ENCODE measurements around the gene THADA.

THADA gene

GRCh38 chr2:43414033-43414432, 181.8 kb downstream of the THADA start:
- no peak for DNase-seq (ENCODE audit: low read depth)

GRCh38 chr2:43412114-43412753, 183.6 kb downstream of the THADA start:
- peak; percentile 58 for DNase-seq (ENCODE audit: low read depth)

GRCh38 chr2:43410055-43410604, 185.7 kb downstream of the THADA start:
- no peak for DNase-seq (ENCODE audit: low read depth)

GRCh38 chr2:43408407-43409160, 187.3 kb downstream of the THADA start:
- DNase-seq (ENCODE audit: low read depth): no peak

- DNase-seq (ENCODE audit: low read depth): peak; percentile 71
Observed at GRCh38 chr2:43407935-43408334, 187.9 kb downstream of the THADA start.

GRCh38 chr2:43406651-43407279, 189.1 kb downstream of the THADA start:
- DNase-seq (ENCODE audit: low read depth): no peak

GRCh38 chr2:43405829-43406228, 190.0 kb downstream of the THADA start:
- peak; percentile 25 for DNase-seq (ENCODE audit: low read depth)

- DNase-seq (ENCODE audit: low read depth): no peak
Observed at GRCh38 chr2:43402452-43402937, 193.3 kb downstream of the THADA start.

- DNase-seq (ENCODE audit: low read depth): no peak
Observed at GRCh38 chr2:43402002-43402401, 193.8 kb downstream of the THADA start.

- DNase-seq (ENCODE audit: low read depth): peak; percentile 17
Observed at GRCh38 chr2:43400508-43400907, 195.3 kb downstream of the THADA start.

- DNase-seq (ENCODE audit: low read depth): peak; percentile 83
Observed at GRCh38 chr2:43399515-43400264, 196.1 kb downstream of the THADA start.

- DNase-seq (ENCODE audit: low read depth): no peak
Observed at GRCh38 chr2:43399098-43399497, 196.7 kb downstream of the THADA start.

GRCh38 chr2:43397821-43398220, 198.0 kb downstream of the THADA start:
- DNase-seq (ENCODE audit: low read depth): no peak

GRCh38 chr2:43397411-43397810, 198.4 kb downstream of the THADA start:
- DNase-seq (ENCODE audit: low read depth): no peak

GRCh38 chr2:43396344-43396743, 199.5 kb downstream of the THADA start:
- DNase-seq (ENCODE audit: low read depth): peak; percentile 51

- no peak for DNase-seq (ENCODE audit: low read depth)
Observed at GRCh38 chr2:43393918-43394317, 201.9 kb downstream of the THADA start.

GRCh38 chr2:43391878-43392215, 204.0 kb downstream of the THADA start:
- DNase-seq (ENCODE audit: low read depth): peak; percentile 33

GRCh38 chr2:43391201-43391877, 204.5 kb downstream of the THADA start:
- no peak for DNase-seq (ENCODE audit: low read depth)

GRCh38 chr2:43389581-43390466, 206.0 kb downstream of the THADA start:
- no peak for DNase-seq (ENCODE audit: low read depth)

- DNase-seq (ENCODE audit: low read depth): no peak
Observed at GRCh38 chr2:43388371-43388770, 207.5 kb downstream of the THADA start.

Data from EH (cell line).